GM12873 (cell line): ENCODE data around the gene SLC12A2.

ENCODE experiments used
- CTCF ChIP-seq: IDR thresholded peaks from 2 replicates; pipeline ENCODE4 v1.5.1; 2012; ENCODE audit warnings: low read depth, mild to moderate bottlenecking, moderate library complexity, low read length, control low read depth; ENCODE audit not compliant: insufficient read depth; ENCODE audit errors: missing control alignments

The SLC12A2 gene

GRCh38 chr5:128060644-128061385, 22.8 kb upstream of the SLC12A2 start:
- TF ChIP-seq CTCF = no peak

GRCh38 chr5:128062172-128062746, 21.3 kb upstream of the SLC12A2 start:
- no peak for TF ChIP-seq CTCF

- TF ChIP-seq CTCF = no peak
Observed at GRCh38 chr5:128074171-128074570, 9.4 kb upstream of the SLC12A2 start.

- no peak for TF ChIP-seq CTCF
Observed at GRCh38 chr5:128074953-128075352, 8.6 kb upstream of the SLC12A2 start.

DNA sequence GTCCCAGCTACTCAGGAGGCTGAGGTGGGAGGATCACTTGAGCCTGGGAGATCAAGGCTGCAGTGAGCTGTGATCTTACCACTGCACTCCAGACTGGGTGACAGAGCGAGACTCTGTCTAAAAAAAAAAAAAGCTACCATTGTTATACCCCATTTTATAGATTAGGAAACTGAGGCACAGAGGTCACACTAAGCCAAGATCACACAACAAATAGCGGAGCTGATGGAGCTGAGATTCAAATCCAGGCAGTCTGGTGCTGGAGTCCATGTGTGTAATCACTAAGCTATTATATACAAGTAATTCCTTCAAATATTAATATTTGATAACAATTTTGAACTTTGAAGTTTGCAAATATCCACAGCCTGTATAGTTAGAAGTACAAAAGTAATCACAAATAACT, 6.0 kb upstream of the SLC12A2 start:
- TF ChIP-seq CTCF = no peak

GRCh38 chr5:128081111-128081851, 2.3 kb upstream of the SLC12A2 start:
- peak; percentile 26 for TF ChIP-seq CTCF

DNA sequence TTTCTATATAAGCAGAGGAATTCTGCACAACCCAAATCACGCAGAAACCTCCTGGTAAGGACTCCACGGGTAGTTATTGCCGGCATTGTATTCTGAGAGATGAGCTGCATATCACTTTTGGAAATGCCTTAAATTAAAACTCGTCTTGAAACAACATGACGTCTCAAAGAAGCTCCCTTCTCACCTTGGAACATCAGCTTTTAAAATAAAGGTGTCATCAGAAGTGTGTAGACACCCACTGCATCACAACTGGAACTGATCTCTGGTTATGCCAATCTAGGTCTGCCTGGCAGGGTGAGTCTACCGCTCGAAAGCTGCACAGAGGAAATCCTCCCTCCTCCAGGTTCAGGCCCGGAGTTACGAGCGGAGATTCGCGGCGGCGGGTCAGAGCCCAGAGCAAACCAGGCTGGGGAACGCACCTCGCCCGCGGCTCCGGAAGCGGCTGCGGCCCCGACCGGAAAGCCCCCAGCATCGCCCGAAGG, 974 bp upstream of the SLC12A2 start:
- no peak for TF ChIP-seq CTCF
